HG02870 (cell line): Measurements from ENCODE around the gene SYT17.
"Not testable (repeated sequence)": the region's sequence is repeated elsewhere in the genome, so short reads cannot be mapped to it uniquely, and the experiment has no call there.

Source experiments
- ATAC-seq: cut with Tn5 transposase; IDR thresholded peaks from one replicate; pipeline ENCODE4 v1.9.1; 2021; ENCODE audit warnings: mild to moderate bottlenecking, moderate library complexity; ENCODE audit not compliant: unreplicated experiment

Gene SYT17

DNA sequence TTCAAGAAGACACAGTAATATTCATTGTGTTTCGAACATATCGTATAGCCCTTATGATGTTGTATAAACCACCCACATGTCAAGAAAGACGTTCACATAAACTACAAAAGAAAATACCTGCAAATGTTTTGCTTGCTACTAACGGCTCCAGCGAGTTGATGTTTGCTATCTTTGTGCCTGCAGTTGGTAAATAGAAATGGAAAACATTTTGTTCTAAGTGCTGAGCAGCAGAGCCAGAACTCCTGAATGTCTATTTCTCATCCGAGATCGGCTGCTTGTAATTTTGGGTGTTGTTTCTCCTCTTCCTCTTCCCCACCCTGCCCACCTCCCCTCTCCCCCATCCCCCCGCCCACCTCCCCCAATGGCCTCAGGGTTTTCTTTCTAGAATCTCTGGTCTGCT, 5.0 kb downstream of the SYT17 start:
- no peak for ATAC-seq

DNA sequence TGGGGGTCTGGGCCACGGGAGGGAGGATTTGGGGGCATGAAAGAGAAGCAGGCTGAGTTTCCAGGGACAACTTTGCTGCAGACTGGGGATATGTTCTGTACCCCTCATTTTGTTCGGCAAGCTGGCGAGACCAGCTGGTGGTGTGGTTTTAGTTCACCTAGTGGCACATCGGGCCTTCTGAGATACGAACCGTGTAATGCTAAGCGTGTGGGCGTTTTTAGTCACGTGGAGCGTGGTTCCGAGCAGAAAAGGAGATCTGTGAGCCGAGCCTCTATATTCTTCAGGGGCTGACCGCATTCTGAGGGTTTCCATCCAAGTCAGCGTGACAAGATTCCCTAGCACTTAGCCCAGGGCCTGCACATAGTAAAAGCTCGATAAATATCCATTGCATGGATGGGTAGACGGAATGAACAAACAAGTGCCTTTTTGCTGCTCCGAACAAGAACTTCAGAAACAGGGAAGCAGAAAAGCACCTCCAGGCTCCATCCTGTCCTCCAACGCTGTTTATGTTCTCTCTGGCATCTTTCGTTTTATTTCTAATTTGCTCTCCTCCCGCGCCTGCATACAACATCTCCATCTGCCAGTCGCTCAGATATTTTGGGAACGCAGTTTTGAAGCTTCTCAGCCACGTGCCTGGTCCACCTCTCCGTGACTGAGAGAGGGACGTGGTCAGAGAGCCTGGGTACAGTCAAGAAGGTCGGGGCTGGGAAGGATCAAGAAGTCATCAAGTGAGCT, 5.8 kb downstream of the SYT17 start:
- no peak for ATAC-seq

DNA sequence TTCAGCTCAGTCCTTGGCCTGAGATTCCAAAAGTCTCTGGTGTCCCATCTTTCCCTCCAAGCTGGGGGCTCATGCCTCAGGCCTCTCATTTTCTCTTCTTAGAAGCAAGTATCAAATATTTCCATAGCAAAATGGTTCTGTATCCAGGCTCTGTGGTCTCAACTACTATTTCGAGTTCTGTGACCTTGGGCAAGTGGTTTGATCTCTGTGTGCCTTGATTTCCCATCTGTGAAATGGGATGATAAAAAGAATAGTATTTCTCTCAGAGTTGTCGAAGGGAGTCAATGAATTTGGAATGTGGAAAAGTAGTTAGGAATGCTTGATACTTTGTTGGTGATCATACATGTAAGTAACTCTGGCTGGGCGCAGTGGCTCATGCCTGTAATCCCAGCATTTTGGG, 6.4 kb downstream of the SYT17 start:
- no peak for ATAC-seq

- no peak for ATAC-seq
Observed at GRCh38 chr16:19175492-19176262, 7.6 kb downstream of the SYT17 start.

DNA sequence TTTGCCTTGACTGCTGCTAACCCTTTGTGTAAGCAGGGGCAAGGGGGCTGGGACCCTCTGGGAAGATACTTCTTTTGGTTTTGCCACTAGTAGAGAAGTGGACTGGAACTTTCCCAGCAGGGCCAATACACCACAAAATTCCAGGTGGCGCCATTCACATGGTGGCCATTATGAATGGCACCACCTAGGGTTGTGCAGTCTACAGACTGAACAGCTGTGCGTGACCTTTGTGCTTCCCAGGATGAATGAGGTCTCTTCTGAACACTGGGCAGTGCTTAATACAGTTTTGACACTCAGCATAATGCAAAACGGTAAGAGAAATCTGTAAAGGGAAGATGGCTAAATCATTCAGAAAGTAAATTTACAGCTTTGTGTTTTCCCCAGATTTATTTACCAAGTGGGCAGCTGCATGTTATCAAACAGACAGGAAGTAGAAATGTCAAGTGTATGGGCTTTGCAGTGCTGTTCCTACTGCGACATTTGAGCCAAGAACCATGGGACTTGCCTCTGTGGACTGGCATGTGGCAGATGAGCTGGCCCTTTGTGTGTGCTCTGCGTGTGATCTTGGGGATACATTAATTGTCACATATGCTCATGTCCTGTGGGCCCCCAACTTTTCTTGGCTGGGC, 9.2 kb downstream of the SYT17 start:
- no peak for ATAC-seq

- no peak for ATAC-seq
Observed at GRCh38 chr16:19179546-19180490, 11.8 kb downstream of the SYT17 start.

- ATAC-seq = no peak
Observed at GRCh38 chr16:19180741-19181140, 12.7 kb downstream of the SYT17 start.

DNA sequence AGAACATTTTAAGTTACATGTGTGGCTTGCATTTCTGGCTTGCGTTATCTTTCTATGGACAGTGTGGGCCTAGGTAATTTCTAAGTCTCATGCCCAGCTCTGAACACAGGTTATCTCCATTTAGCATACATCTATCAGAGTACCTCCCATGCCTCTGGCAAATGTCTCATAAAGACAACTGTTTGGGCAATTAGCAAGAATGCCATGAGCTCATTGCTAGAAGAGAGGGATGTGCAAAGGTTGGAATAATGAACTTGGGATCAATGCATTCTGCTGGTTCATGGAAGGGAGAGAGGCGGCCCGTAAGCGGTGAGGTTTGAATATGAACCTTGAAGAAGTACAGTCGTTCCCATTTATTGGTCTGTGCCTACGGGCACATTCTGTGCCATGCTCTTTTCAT, 14.4 kb downstream of the SYT17 start:
- ATAC-seq = no peak

DNA sequence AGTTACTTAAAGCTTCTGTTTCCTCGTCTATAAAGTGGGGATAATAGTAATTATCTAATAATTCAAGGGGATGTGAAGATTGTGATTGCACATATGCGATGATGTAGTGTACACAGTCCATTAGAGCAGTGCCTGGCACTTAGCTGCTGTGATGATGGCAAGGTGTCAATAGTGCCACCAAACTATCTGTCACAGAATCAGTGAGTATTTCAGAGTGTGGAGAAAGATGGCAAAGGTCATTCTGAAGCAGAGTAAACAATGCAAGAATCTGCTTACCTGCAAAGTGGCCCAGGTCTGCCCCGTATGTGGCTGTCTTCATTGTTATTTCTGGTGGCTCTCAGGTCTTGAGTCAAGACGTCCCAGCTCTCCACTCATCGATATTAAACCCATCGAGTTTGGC, 15.1 kb downstream of the SYT17 start:
- ATAC-seq = no peak

DNA sequence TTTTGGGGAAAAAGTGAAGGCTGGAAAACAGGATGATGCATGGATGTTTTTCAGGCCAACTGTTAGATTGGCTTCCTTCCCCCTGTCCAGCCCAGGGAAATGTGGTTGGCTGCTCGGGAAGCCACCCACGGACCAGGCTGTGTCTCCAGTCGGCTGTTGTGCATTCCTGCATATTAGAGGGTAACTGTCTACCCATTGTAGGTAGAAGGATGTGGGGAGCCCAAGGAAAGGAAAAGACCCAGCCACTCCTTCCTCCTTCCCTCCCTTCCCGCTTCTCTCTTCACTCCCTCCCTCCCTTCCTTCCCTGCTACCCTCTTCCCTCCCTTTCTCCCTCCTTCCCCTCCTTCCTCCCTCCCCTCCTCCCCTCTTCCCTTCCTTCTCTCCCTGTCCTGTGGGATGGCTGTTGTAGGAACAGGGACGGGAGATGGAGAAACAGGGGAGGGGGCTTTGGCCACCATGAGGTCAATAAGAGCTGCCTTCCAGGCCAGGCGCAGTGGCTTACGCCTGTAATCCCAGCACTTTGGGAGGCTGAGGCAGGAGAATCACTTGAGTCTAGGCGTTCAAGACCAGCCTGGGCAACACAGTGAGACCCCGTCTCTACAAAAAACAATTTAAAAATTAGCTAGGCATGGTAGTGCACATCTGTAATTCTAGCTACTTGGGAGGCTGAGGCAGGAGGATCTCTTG, 16.9 kb downstream of the SYT17 start:
- ATAC-seq = no peak

DNA sequence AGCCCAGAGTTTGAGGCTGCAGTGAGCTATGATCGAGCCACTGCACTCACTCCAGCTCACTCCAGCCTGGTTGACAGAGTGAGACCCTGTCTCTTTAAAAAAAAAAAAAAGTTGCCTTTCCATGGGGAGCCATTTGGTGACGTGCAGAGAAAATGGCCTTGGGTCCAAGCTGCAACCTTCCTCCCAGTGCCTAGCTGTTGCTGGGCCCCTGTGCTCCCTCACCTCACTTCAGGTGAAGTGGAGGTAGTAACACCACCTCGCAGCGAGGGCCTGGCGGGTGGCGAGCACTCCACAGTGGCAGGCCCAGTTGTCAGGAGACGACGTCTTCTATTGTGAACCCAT, 17.4 kb downstream of the SYT17 start:
- ATAC-seq = no peak

- no peak for ATAC-seq
Observed at GRCh38 chr16:19186408-19186807, 18.4 kb downstream of the SYT17 start.

- not testable (repeated sequence) for ATAC-seq
Observed at GRCh38 chr16:19187961-19188360, 19.9 kb downstream of the SYT17 start.

DNA sequence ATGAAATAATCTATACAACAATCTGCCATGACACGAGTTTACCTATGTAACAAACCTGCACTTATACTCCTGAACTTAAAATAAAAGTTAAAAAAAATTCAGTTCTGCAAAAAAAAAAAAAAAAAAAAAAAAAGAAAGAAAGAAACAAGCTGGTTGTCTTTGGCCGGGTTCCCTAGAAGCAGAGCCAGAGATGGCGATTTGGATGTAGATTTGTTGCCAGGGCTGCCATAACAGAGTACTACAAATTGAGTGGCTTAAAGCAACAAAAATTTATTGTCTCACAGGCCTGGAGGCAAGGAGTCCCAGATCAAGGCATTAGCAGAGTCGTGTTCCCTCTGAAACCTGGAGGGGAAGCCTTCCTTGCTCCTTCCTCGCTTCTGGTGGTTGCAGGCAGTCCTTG, 20.4 kb downstream of the SYT17 start:
- no peak for ATAC-seq

DNA sequence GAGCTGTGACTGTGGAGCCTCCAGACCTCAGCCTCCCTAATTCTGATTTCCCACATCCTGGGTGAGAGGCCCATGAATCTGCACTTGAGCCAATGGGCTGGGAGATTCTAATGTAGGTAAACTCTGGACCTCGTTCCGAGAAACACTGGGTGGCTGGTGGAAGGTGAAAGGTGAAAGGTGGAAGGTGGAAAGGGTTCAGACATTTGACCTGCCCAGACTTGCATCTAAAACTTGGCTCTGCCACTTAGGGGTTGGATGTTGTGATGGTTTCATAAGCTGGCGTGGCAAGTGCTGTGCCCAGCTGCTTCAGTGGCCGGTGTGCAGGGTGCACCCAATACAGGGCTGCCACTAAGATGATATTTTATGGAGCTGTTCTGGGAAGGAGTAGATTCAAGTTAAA, 24.8 kb downstream of the SYT17 start:
- ATAC-seq = no peak

DNA sequence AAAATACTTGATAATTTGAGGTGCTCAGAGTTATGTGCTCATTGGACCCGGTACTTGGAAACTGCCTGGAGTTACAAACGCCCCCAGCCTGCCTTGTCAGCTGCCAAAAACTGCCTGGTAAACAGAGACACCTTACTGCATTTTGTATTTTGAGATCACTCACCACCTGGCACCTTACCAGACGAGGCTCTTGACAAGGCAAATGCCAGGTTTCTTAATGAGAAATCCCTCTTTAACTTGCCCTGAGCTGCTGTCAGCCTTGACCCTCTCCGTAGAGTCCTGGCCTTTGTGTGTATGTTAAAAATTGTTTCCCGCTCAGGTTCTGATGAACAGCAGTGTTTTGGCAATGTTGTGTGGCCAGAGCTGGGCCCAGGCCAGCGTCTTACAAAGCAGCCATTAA, 28.8 kb downstream of the SYT17 start:
- no peak for ATAC-seq

DNA sequence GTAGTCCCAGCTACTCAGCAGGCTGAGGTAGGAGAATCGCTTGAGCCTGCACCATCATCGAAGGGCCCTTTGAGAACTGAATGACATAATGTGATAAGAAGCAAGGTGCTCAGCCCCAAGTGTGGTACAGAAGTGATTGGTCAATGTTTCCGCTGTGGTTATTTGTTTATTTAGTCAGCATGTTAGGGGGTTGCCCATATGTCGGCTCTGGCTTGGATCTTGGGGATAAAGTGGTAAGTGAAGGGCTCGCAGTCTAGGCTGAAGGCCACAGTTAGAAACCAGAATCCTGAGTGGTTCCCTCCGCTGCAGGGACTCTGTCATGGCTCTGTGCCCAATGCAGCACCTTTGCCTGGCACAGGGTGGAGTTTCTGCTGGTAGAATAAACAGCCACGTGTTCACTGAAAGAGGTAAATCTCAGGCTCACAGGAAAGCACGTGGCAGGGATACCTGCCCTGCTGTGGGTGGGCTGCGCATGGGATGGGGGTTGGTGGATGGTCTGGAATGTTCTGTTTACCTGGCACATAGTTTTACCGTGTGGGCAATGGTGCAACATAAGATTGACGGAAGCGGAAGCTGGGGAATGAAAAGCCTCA, 35.4 kb downstream of the SYT17 start:
- no peak for ATAC-seq

GRCh38 chr16:19210280-19210924, 42.4 kb downstream of the SYT17 start:
- peak; percentile 71 for ATAC-seq

DNA sequence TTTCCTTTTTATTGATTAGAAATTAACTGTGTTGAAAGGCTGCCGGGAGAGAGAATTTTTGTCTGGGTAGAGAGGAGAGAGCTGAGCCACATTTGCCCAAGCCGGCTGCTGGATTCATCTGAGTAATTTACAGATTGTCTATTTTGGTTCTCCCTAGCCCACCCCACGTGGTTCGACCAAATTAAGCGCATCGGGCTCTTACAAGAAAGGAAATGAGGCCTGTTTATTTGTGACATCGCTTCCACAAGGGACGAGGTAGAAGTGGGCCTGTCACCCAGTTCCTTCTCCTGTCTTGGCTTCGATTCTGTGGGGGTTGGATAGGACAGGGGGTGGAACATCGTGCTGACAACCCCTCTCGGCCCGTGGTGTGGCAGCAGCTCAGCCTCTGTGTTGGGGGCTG, 42.9 kb downstream of the SYT17 start:
- peak; percentile 30 for ATAC-seq

DNA sequence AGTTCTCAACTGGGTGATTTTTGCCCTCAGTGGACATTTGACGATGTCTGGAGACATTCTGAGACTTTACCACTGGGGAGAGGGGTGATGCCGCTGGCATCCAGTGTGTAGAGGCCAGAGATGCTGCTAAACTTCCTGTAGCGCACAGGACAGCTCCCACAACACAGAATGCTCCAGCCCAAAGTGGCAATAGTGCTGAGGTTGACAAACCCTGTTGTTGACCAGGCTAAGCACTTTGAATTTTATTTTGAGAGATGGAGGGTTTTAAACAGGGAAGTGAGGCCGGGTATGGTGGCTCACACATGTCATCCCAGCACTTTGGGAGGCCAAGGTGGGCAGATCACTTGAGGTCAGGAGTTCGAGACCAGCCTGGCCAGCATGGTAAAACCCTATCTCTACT, 44.0 kb downstream of the SYT17 start:
- ATAC-seq = no peak
